GM12865 (cell line): ENCODE results near the gene TMEM184B.

Source experiments
- DNase-seq: peaks from one replicate; pipeline ENCODE4 v3.0.0; 2010; ENCODE audit warnings: low read depth
- H3K4me3 ChIP-seq: 2 replicates; pipeline ENCODE4 v1.5.1; 2011; ENCODE audit warnings: mild to moderate bottlenecking, low read depth, low read length, control low read depth
- CTCF ChIP-seq: IDR thresholded peaks from 2 replicates; pipeline ENCODE4 v1.5.1; 2011; ENCODE audit warnings: low read length, control low read depth, low read depth, inconsistent platforms; ENCODE audit not compliant: insufficient read depth; ENCODE audit errors: missing control alignments

TMEM184B gene

GRCh38 chr22:38191055-38191454 is 81.8 kb downstream of the TMEM184B start:
- H3K4me3 ChIP-seq: no peak overlapping the region
- TF ChIP-seq CTCF: no peak
- no peak for DNase-seq

GRCh38 chr22:38190581-38190980 is 82.2 kb downstream of the TMEM184B start:
- no peak for DNase-seq
- H3K4me3 ChIP-seq: no peak overlapping the region
- no peak for TF ChIP-seq CTCF

- no peak for TF ChIP-seq CTCF
- H3K4me3 ChIP-seq: no peak overlapping the region
These were observed 83.7 kb downstream of the TMEM184B start for GRCh38 chr22:38189104-38189503.

GRCh38 chr22:38187413-38188212 is 85.2 kb downstream of the TMEM184B start:
- H3K4me3 ChIP-seq: no peak overlapping the region
- DNase-seq: no peak
- no peak for TF ChIP-seq CTCF

More at GRCh38 chr22:38189104-38189503, 83.7 kb downstream of the TMEM184B start:
- DNase-seq: no peak

GRCh38 chr22:38186429-38186828 is 86.4 kb downstream of the TMEM184B start:
- no peak overlapping the region for H3K4me3 ChIP-seq
- TF ChIP-seq CTCF: no peak
- no peak for DNase-seq

GRCh38 chr22:38184788-38185187 is 88.0 kb downstream of the TMEM184B start:
- no peak overlapping the region for H3K4me3 ChIP-seq
- no peak for DNase-seq
- TF ChIP-seq CTCF: no peak
